Measurements from ENCODE around the gene LRG1. TPM values are rescaled to one million over a fixed set of nuclear protein-coding genes. Genes with fewer than 3 reads are reported as not detected.

LRG1 gene
- total and polyA plus RNA-seq, 12 donors = 0.33 to 52.5 (median 1.6) TPM; not detected in 1

DNA sequence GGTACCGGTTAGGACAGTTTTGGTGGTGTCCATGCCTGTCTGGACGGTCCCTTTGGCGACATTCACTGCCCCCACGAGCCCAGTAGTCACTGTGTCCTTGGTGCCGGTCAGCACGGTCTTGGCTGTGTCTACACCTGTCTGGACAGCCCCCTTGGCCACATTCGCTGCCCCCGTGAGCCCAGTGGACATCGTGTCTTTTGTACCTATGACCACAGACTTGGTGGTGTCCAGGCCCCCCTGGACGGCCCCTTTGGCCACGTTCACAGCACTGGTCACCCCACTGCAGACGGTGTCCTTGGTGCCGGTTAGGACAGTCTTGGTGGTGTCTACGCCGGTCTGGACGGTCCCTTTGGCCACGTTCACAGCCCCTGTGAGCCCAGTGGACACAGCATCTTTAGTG, 27.8 kb downstream of the LRG1 start:
- H3K27ac ChIP-seq = no peak overlapping the region
- H3K4me1 ChIP-seq (replicated peaks in 1 of 2) = peaks cover 0 to 1% of the 10 kb centered on the region in 2 donors
- no peaks in the 10 kb centered on the region for H3K9me3 ChIP-seq (replicated peaks in 1 of 3)
- intact Hi-C loops (cut with DNase I) = no loop called here
- DNase-seq = no peak
- H3K4me3 ChIP-seq = no peak overlapping the region
- no peaks in the 10 kb centered on the region for H3K27me3 ChIP-seq
- no peaks in the 10 kb centered on the region for H3K36me3 ChIP-seq (replicated peaks in 1 of 2)
- no peak for TF ChIP-seq POLR2A (IDR thresholded peaks at IDR 0.05)
- TF ChIP-seq, protein P1, sequence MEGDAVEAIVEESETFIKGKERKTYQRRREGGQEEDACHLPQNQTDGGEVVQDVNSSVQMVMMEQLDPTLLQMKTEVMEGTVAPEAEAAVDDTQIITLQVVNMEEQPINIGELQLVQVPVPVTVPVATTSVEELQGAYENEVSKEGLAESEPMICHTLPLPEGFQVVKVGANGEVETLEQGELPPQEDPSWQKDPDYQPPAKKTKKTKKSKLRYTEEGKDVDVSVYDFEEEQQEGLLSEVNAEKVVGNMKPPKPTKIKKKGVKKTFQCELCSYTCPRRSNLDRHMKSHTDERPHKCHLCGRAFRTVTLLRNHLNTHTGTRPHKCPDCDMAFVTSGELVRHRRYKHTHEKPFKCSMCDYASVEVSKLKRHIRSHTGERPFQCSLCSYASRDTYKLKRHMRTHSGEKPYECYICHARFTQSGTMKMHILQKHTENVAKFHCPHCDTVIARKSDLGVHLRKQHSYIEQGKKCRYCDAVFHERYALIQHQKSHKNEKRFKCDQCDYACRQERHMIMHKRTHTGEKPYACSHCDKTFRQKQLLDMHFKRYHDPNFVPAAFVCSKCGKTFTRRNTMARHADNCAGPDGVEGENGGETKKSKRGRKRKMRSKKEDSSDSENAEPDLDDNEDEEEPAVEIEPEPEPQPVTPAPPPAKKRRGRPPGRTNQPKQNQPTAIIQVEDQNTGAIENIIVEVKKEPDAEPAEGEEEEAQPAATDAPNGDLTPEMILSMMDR (IDR thresholded peaks at IDR 0.05) = no peak
- WGBS, 4 donors = 73 to 86% (median 79%) methylated on average over 15 to 17 of the region's 17 CpGs

GRCh38 chr19:4511300-4512054, 28.4 kb downstream of the LRG1 start:
- TF ChIP-seq POLR2A (IDR thresholded peaks at IDR 0.05) = no peak
- TF ChIP-seq, protein P1 (IDR thresholded peaks at IDR 0.05) = no peak
- Histone ChIP-seq H3K4me1 (replicated peaks in 1 of 2) (peaks cover 0 to 7% of the 10 kb centered on the region in 2 donors), H3K36me3 (replicated peaks in 1 of 2) (no peaks in the 10 kb centered on the region), H3K27ac (no peak overlapping the region), H3K27me3 (no peaks in the 10 kb centered on the region), H3K4me3 (no peak overlapping the region), H3K9me3 (replicated peaks in 1 of 3) (no peaks in the 10 kb centered on the region)
- intact Hi-C loops (cut with DNase I) = no loop called here
- no peak for DNase-seq
- WGBS, 4 donors = 72 to 86% (median 83%) methylated on average over 22 to 27 of the region's 27 CpGs

- Histone ChIP-seq H3K36me3 (replicated peaks in 1 of 2) (no peaks in the 10 kb centered on the region), H3K27me3 (no peaks in the 10 kb centered on the region), H3K4me3 (no peak overlapping the region), H3K4me1 (replicated peaks in 1 of 2) (peaks cover 0 to 8% of the 10 kb centered on the region in 2 donors), H3K27ac (no peak overlapping the region), H3K9me3 (replicated peaks in 1 of 3) (no peaks in the 10 kb centered on the region)
- WGBS, 4 donors = 74 to 92% (median 79%) methylated on average over 15 to 37 of the region's 37 CpGs
- no peak for DNase-seq
- intact Hi-C loops (cut with DNase I) = no loop called here
- TF ChIP-seq, protein P1 (IDR thresholded peaks at IDR 0.05) = no peak
- TF ChIP-seq POLR2A (IDR thresholded peaks at IDR 0.05) = no peak
Measured at GRCh38 chr19:4510435-4511255, 29.2 kb downstream of the LRG1 start.

DNA sequence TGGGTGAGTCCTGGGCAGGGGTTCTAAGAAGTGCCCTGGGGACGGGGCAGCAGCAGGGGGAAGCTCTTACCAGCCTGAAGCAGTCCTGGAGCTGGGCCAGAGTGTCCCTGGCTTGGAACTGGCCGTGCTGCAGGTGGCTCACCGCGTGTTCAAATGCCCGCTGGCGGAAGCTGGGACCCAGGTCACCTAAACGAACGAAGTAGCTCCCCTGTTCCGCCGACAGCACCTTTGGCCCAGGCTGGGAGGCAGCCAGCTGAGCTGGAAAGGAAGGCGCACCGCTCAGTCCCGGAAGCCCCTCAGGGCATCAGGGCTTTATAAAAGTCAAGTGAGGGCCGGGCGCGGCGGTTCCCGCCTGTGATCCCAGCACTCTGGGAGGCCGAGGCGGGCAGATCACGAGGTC, 31.1 kb downstream of the LRG1 start:
- no peaks in the 10 kb centered on the region for H3K9me3 ChIP-seq (replicated peaks in 1 of 3)
- DNase-seq = no peak
- TF ChIP-seq, protein P1 (IDR thresholded peaks at IDR 0.05) = no peak
- no peak for TF ChIP-seq POLR2A (IDR thresholded peaks at IDR 0.05)
- 79 to 92% (median 90%) methylated on average over 11 to 21 of the region's 21 CpGs for WGBS, 4 donors
- peaks cover 0 to 8% of the 10 kb centered on the region in 2 donors for H3K4me1 ChIP-seq (replicated peaks in 1 of 2)
- intact Hi-C loops (cut with DNase I) = no loop called here
- no peak overlapping the region for H3K4me3 ChIP-seq
- H3K27me3 ChIP-seq = no peaks in the 10 kb centered on the region
- H3K27ac ChIP-seq = no peak overlapping the region
- no peaks in the 10 kb centered on the region for H3K36me3 ChIP-seq (replicated peaks in 1 of 2)

All from adrenal gland (tissue), 12 donors.